ENCODE measurements around the gene PSAT1. TPM values are rescaled to one million over a fixed set of nuclear protein-coding genes. Genes with fewer than 3 reads are reported as not detected.

The PSAT1 gene
- total and polyA plus RNA-seq, 2 of the 4 experiments (the other 2 are of a cell fraction): 77.2 to 88.4 TPM

DNA sequence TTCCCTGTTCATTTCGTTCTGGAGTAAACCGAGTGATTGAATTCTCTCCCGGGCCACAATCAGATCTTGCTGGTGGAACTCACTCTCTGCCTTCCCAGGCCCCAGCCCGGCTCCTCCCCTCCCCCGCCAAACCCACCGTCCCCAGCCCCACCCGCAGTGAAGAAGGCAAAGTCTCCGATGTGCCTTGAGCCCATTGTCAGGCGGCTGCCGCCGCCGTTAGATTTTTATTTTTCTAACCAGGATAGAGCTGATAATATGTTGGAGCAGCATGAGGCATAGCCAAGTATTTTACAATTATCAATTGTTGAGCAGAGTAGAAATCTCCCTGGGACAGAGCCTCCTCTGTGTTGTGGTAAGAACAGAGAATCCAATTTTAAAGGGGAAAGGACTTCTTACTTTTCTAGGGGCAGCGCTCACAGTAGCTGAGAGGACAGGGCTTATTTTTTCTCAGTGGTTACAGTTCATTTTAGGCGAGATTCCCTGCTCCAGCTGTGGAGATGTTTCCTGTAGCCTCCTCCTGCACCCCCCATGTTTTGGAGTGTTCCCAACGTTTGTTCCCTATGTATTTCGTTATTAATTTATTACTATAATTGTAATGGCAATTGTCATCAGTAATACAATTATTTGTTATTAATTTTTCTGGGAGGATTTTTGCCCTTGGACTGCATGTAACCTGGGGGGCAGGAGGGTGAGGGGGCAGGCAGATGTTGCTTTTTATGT lies 1.3 kb downstream of the PSAT1 start:
- H3K9me1 ChIP-seq (ENCODE audit: insufficient read depth, low read length): peaks cover 2% of the 10 kb centered on the region; the same call in 1 of the 2 replicates
- intact Hi-C loops (cut with micrococcal nuclease) (no loop called here), in situ Hi-C loops (cut with MboI; ENCODE audit: low sequenced_read_pairs) (no loop called here), dilution Hi-C loops (cut with HindIII; ENCODE audit: low sequenced_read_pairs, unreplicated experiment) (no loop called here)
- no peak overlapping the region for H4K5ac ChIP-seq (ENCODE audit: low read depth, low read length)
- peaks cover 33% of the 10 kb centered on the region; the same call in 1 of the 2 replicates for H4K20me1 ChIP-seq (ENCODE audit: insufficient read depth, low read length)
- H3K4me1 ChIP-seq (ENCODE audit: control insufficient read depth, insufficient read depth, low read length): peaks cover 3% of the 10 kb centered on the region; the same call in 1 of the 2 replicates
- peak overlapping the region; percentile 97 for H2AFZ ChIP-seq (replicated peaks; ENCODE audit: low read length, poor library complexity)
- H3K27me3 ChIP-seq (ENCODE audit: control insufficient read depth, insufficient read depth, low read length): no peaks in the 10 kb centered on the region
- DNase-seq (no peak), ATAC-seq (ENCODE audit: low read depth) (no peak)
- no peak overlapping the region for H3K18ac ChIP-seq (ENCODE audit: low read depth, low read length)
- H3K9ac ChIP-seq (ENCODE audit: low read depth, low read length): peak overlapping the region; percentile 66
- H3K4me3 ChIP-seq (ENCODE audit: insufficient read depth, low read depth, low read length): peak overlapping the region; percentile 75
- 0% methylated on average over 1 of the region's 16 CpGs; no CpG with 5 or more reads in 1 of the 2 experiments for WGBS, 2 experiments (ENCODE audit: extremely low coverage in 2 of 2, insufficient read length in 1 of 2)
- peak overlapping the region; percentile 80; the same call in 1 of the 2 replicates for H3K56ac ChIP-seq (ENCODE audit: extremely low read depth, insufficient read depth, low read length)
- H3K9me3 ChIP-seq (ENCODE audit: control insufficient read depth, insufficient read depth, low read length): no peaks in the 10 kb centered on the region
- no peak overlapping the region for H2BK15ac ChIP-seq (ENCODE audit: low read depth, low read length)
- no peak overlapping the region for H2BK120ac ChIP-seq (ENCODE audit: low read depth, low read length)
- H3K36me3 ChIP-seq (ENCODE audit: control insufficient read depth, insufficient read depth, low read length): peaks cover 5% of the 10 kb centered on the region; the same call in 1 of the 2 replicates
- H2AK9ac ChIP-seq (replicated peaks; ENCODE audit: low read depth, low read length, poor library complexity): peak overlapping the region; percentile 44
- H3K27ac ChIP-seq (ENCODE audit: insufficient read depth, low read length): no peak overlapping the region
- H3K14ac ChIP-seq (replicated peaks; ENCODE audit: low read depth, low read length): peak overlapping the region; percentile 77
- no peak overlapping the region for H2AK5ac ChIP-seq (ENCODE audit: low read depth, low read length)
- H3K79me1 ChIP-seq (ENCODE audit: low read depth in 1 of 2, low read length in 2 of 2): peaks cover 7 to 42% of the 10 kb centered on the region in 2 experiments; a peak in 3 of 4 replicates
- H3K4me2 ChIP-seq (ENCODE audit: low read depth, low read length): peak overlapping the region; percentile 83
- no TSS peak for BruUV-seq (replicated peaks)
- no peak for TF ChIP-seq POLR2A (IDR thresholded peaks at IDR 0.05; ENCODE audit: low read depth, low read length)
- no peak overlapping the region; the same call in 1 of the 2 replicates for H4K91ac ChIP-seq (ENCODE audit: insufficient read depth, low read depth, low read length)
- H4K8ac ChIP-seq (ENCODE audit: low read depth in 2 of 2, low read length in 2 of 2): 0 out of 4 replicates have a peak overlapping the region, but pooled peaks of 1 of the 2 experiments have one; percentile 28
- H3K4ac ChIP-seq (ENCODE audit: low read depth, low read length): no peak overlapping the region
- H2BK20ac ChIP-seq (ENCODE audit: low read depth, low read length): no peak overlapping the region
- H2BK5ac ChIP-seq (ENCODE audit: low read depth, low read length, poor library complexity, severe bottlenecking): no peak overlapping the region
- ChIA-PET POLR2A (ENCODE audit: unreplicated experiment) (interaction anchor here (0.6 kb wide), 1 partner anchor 401 kb away, joined by 10 read pairs; no protein-coding TSS in a partner anchor), CTCF (interaction anchor here (0.6 to 1.0 kb wide), 2 partner anchors 25 to 27 kb away, joined by 6 to 7 read pairs; no protein-coding TSS in a partner anchor)
- peak overlapping the region; percentile 98 for H3K23ac ChIP-seq (ENCODE audit: low read depth, low read length)

Measured in IMR-90 (cell line).